B cell (primary cell): Measurements from ENCODE around the gene GNG11. TPM values are rescaled to one million over a fixed set of nuclear protein-coding genes. Genes with fewer than 3 reads are reported as not detected.

Experiments
- ATAC-seq: fragments of 200-7000 bp; cut with Tn5 transposase; one replicate; pipeline ENCODE4 v1.10.0; 2021; ENCODE audit warnings: low read depth, mild to moderate bottlenecking, moderate number of reproducible peaks, moderate library complexity
- CTCF ChIA-PET: fragments of 350-600 bp; sonication (Branson Sonifier 250); formaldehyde crosslinking; loops from one replicate; lab custom pipeline; 2021; ENCODE audit warnings: antibody characterized with exemption, inconsistent platforms; lab: Charles Lee
- POLR2A ChIA-PET: fragments of 350-600 bp; sonication (Branson Sonifier 250); formaldehyde crosslinking; loops from one replicate; lab custom pipeline; 2021; ENCODE audit warnings: antibody characterized with exemption; lab: Charles Lee
- DNase-seq: peaks from one replicate; pipeline ENCODE4 v3.0.0; 2013
- H2AFZ ChIP-seq: 2 replicates; pipeline ENCODE4 v1.6.1; 2012; ENCODE audit warnings: mild to moderate bottlenecking, low read depth, low read length; ENCODE audit not compliant: insufficient read depth, poor library complexity, severe bottlenecking
- H3K27ac ChIP-seq, 2 donors: 1 replicate in 1 of 2; 2 replicates in 1 of 2; pipeline ENCODE4 v1.5.1; 2012 to 2013; ENCODE audit warnings: low read length in 2 of 2, mild to moderate bottlenecking in 2 of 2, moderate library complexity in 1 of 2
- H3K27me3 ChIP-seq, 4 experiments: fragments of 200-600 bp in 1 of 4; sonication (generic) in 1 of 4; replicated peaks in 1 of 4; 1 replicate in 2 of 4; 2 replicates in 2 of 4; pipeline versions ENCODE4 v1.6.1 to v1.7.0; 2013 to 2016; ENCODE audit warnings: low read length in 3 of 4, mild to moderate bottlenecking in 2 of 4, mixed read lengths in 1 of 4, moderate library complexity in 1 of 4; ENCODE audit not compliant: insufficient read depth in 4 of 4, control insufficient read depth in 3 of 4; ENCODE audit errors: control extremely low read depth in 1 of 4
- H3K36me3 ChIP-seq, 2 experiments: replicated peaks in 1 of 2; 1 replicate in 1 of 2; 2 replicates in 1 of 2; pipeline versions ENCODE4 v1.6.1 to v1.7.1; 2013; ENCODE audit warnings: low read length in 1 of 2; ENCODE audit not compliant: insufficient read depth in 2 of 2, control insufficient read depth in 1 of 2; ENCODE audit errors: control extremely low read depth in 1 of 2, extremely low read depth in 1 of 2
- H3K4me1 ChIP-seq, 2 donors: fragments of 200-600 bp in 1 of 2; sonication (generic) in 1 of 2; 1 replicate in 1 of 2; 2 replicates in 1 of 2; pipeline versions ENCODE4 v1.5.1 to v1.6.1; 2013 to 2017; ENCODE audit warnings: low read length in 2 of 2; ENCODE audit not compliant: control insufficient read depth in 2 of 2, insufficient read depth in 2 of 2
- H3K4me2 ChIP-seq: replicated peaks from 2 replicates; pipeline ENCODE3; 2012; ENCODE audit warnings: mild to moderate bottlenecking, low read depth, low read length; ENCODE audit not compliant: poor library complexity, severe bottlenecking
- H3K4me3 ChIP-seq, 5 experiments: fragments of 200-600 bp in 1 of 5; sonication (generic) in 1 of 5; 1 replicate in 3 of 5; 2 replicates in 2 of 5; pipeline versions ENCODE4 v1.5.1 to v1.7.0; 2011 to 2016; ENCODE audit warnings: low read length in 4 of 5, mild to moderate bottlenecking in 4 of 5, low read depth in 2 of 5, control low read depth in 1 of 5, moderate library complexity in 1 of 5; ENCODE audit not compliant: insufficient read depth in 1 of 5; ENCODE audit errors: control extremely low read depth in 1 of 5, extremely low read depth in 1 of 5
- H3K79me2 ChIP-seq: fragments of 200-600 bp; sonication (generic); one replicate; pipeline ENCODE4 v1.6.0; 2016; ENCODE audit warnings: low read length; ENCODE audit not compliant: control insufficient read depth, insufficient read depth
- H3K9ac ChIP-seq: fragments of 200-600 bp; sonication (generic); 2 replicates; pipeline ENCODE4 v1.6.1; 2017; ENCODE audit warnings: mild to moderate bottlenecking, low read length, moderate library complexity
- H3K9me3 ChIP-seq, 3 donors: one replicate each; pipeline versions ENCODE4 v1.6.1 to v1.7.1; 2013; ENCODE audit warnings: low read length in 2 of 3; ENCODE audit not compliant: control insufficient read depth in 2 of 3, insufficient read depth in 1 of 3; ENCODE audit errors: control extremely low read depth in 1 of 3
- H4K20me1 ChIP-seq: 2 replicates; pipeline ENCODE4 v1.6.0; 2012; ENCODE audit warnings: mild to moderate bottlenecking, low read length; ENCODE audit not compliant: insufficient read depth, control insufficient read depth, poor library complexity, severe bottlenecking
- H3K27ac Mint-ChIP-seq: one replicate; pipeline ENCODE4 v1.8.0; 2021; ENCODE audit warnings: mixed read lengths
- H3K27me3 Mint-ChIP-seq: one replicate; pipeline ENCODE4 v1.8.0; 2021; ENCODE audit warnings: mixed read lengths
- H3K4me1 Mint-ChIP-seq: one replicate; pipeline ENCODE4 v1.8.0; 2021; ENCODE audit warnings: mixed read lengths
- H3K4me3 Mint-ChIP-seq: one replicate; pipeline ENCODE4 v1.8.0; 2021; ENCODE audit warnings: mixed read lengths
- H3K9me3 Mint-ChIP-seq: one replicate; pipeline ENCODE4 v1.8.0; 2022; ENCODE audit warnings: mixed read lengths; ENCODE audit not compliant: insufficient read depth
- EZH2 ChIP-seq: IDR thresholded peaks from 2 replicates; pipeline ENCODE4 v1.6.1; 2012; ENCODE audit warnings: borderline replicate concordance, low read depth, mild to moderate bottlenecking, moderate library complexity, low read length; ENCODE audit not compliant: insufficient read depth, poor library complexity, severe bottlenecking
- WGBS: methylation state at CpG from one replicate; pipeline ENCODE4 v1.1.5; 2013; ENCODE audit warnings: missing lambda C conversion rate; ENCODE audit not compliant: insufficient coverage; 5-methylcytosine and 5-hydroxymethylcytosine counted together
- intact Hi-C: fragments of 100-400 bp; cut with micrococcal nuclease; formaldehyde crosslinking; loops from one replicate; pipeline ENCODE4 v1.10.0; 2022
- polyA plus RNA-seq: library from polyadenylated mRNA; depleted of rRNA; stranded (reverse); fragments of >200 nt; gene quantifications from 2 replicates; pipeline ENCODE4 v1.2.3, GENCODE V29; 2012
- total RNA-seq, 2 donors: library from RNA; stranded (reverse); fragments of 120-200 nt in 1 of 2; gene quantifications; 1 replicate in 1 of 2; 2 replicates in 1 of 2; pipeline versions ENCODE4 v1.2.3 to v1.2.4, GENCODE V29; 2013 to 2022
- TF ChIP-seq, protein P1 (sequence below): fragments of 200-600 bp; IDR thresholded peaks from one replicate; pipeline ENCODE4 v1.8.0; 2022; ENCODE audit warnings: antibody characterized with exemption, mild to moderate bottlenecking

GNG11 gene
- total and polyA plus RNA-seq, 2 donors (not counting 1 experiment from before 2014, with no cell fraction given): 0.37 to 1.7 TPM

DNA sequence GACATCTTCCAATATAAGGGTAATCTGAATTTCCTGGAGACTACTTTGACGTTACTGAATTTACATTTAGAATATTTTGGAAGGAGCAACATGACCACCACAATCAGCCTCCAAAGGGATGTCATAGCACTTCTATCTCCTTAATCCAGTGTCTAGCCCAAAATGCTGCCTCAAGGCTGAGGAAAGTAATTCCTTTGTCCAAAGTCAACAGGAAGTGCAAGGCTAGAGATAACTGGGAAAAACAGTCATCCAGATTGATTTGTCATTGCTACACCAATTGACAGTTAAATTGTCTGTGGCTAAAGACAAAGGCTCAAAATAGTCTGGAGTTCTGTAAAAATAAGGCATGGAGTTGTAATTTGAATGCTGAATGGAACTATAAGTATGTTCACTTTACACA, 27.1 kb upstream of the GNG11 start:
- Mint-ChIP-seq H3K4me1 (peaks cover 15% of the 10 kb centered on the region), H3K27ac (no peak overlapping the region), H3K4me3 (no peak overlapping the region), H3K27me3 (peaks cover 53% of the 10 kb centered on the region), H3K9me3 (no peaks in the 10 kb centered on the region)
- DNase-seq (no peak), ATAC-seq (no peak)
- Histone ChIP-seq H3K9me3 (peaks cover 0 to 10% (median 0%) of the 10 kb centered on the region in 3 donors), H4K20me1 (no peaks in the 10 kb centered on the region), H3K27me3 (peaks cover 0 to 28% (median 16%) of the 10 kb centered on the region in 4 experiments), H2AFZ (no peak overlapping the region), H3K4me2 (no peak overlapping the region), H3K27ac (no peak overlapping the region), H3K79me2 (no peaks in the 10 kb centered on the region), H3K9ac (no peak overlapping the region), H3K4me1 (peaks cover 14% of the 10 kb centered on the region in 2 donors), H3K4me3 (no peak overlapping the region), H3K36me3 (no peaks in the 10 kb centered on the region)
- intact Hi-C loops: no loop called here
- TF ChIP-seq, protein P1, sequence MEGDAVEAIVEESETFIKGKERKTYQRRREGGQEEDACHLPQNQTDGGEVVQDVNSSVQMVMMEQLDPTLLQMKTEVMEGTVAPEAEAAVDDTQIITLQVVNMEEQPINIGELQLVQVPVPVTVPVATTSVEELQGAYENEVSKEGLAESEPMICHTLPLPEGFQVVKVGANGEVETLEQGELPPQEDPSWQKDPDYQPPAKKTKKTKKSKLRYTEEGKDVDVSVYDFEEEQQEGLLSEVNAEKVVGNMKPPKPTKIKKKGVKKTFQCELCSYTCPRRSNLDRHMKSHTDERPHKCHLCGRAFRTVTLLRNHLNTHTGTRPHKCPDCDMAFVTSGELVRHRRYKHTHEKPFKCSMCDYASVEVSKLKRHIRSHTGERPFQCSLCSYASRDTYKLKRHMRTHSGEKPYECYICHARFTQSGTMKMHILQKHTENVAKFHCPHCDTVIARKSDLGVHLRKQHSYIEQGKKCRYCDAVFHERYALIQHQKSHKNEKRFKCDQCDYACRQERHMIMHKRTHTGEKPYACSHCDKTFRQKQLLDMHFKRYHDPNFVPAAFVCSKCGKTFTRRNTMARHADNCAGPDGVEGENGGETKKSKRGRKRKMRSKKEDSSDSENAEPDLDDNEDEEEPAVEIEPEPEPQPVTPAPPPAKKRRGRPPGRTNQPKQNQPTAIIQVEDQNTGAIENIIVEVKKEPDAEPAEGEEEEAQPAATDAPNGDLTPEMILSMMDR: no peak
- no peak for TF ChIP-seq EZH2
- ChIA-PET POLR2A (no interaction called here), CTCF (interaction anchor here (0.9 kb wide), 1 partner anchor 8 kb away, joined by 4 read pairs; no protein-coding TSS in a partner anchor)
- WGBS: no CpG with 5 or more reads among the region's 1 CpG

DNA sequence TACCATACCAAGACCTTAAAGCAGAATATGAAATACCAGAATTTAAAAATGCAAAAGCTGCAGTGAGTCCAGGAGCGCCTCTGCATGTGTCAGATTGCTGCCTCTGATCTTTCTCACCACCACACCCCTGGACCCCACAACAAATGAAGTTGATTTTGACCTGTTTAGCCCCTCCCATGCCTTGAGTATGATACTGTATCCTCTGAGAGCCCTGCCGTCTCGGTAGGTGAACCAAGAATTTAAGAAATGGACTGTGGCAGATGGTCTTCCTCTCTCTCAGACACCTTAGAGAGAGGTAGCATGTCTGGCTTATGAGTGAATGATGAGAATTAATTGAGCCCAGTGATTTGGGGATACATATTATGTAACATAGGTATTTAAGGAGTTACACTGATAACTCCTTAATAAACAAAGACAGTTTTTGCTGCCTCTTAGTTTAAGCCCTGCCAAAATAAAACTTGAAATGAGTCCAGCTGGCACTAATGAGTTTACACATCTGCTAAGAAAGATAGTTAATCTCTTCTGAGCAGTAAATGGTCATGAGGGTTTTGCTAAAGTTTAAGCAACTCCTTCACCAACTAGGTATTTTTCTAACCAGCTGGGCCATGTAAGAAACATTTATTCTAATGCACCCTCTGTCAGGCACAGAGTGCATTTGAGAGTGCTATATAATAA, 26.4 kb upstream of the GNG11 start:
- Histone ChIP-seq H3K9ac (no peak overlapping the region), H2AFZ (no peak overlapping the region), H3K4me2 (no peak overlapping the region), H3K4me1 (peaks cover 9% of the 10 kb centered on the region in 2 donors), H3K27me3 (peaks cover 0 to 22% (median 13%) of the 10 kb centered on the region in 4 experiments), H3K27ac (no peak overlapping the region), H3K36me3 (no peaks in the 10 kb centered on the region), H4K20me1 (no peaks in the 10 kb centered on the region), H3K79me2 (no peaks in the 10 kb centered on the region), H3K9me3 (peaks cover 0 to 7% (median 0%) of the 10 kb centered on the region in 3 donors), H3K4me3 (no peak overlapping the region)
- TF ChIP-seq, protein P1: no peak
- no peak for TF ChIP-seq EZH2
- H3K27ac Mint-ChIP-seq: no peak overlapping the region
- peaks cover 9% of the 10 kb centered on the region for H3K4me1 Mint-ChIP-seq
- ATAC-seq (no peak), DNase-seq (no peak)
- ChIA-PET CTCF (no interaction called here), POLR2A (no interaction called here)
- H3K4me3 Mint-ChIP-seq: no peak overlapping the region
- intact Hi-C loops: no loop called here
- WGBS: 83% methylated on average over 2 of the region's 3 CpGs
- no peaks in the 10 kb centered on the region for H3K9me3 Mint-ChIP-seq
- peaks cover 52% of the 10 kb centered on the region for H3K27me3 Mint-ChIP-seq
